ENCODE results near the gene FHDC1. TPM values are rescaled to one million over a fixed set of nuclear protein-coding genes. Genes with fewer than 3 reads are reported as not detected.

The FHDC1 gene
- total RNA-seq, 1 experiment from 2014 or later: 18.1 TPM

GRCh38 chr4:152929888-152930287 lies 6.2 kb upstream of the FHDC1 start:
- Mint-ChIP-seq H3K4me3 (peak overlapping the region; percentile 37), H3K27me3 (ENCODE audit: low read depth) (peaks cover 30% of the 10 kb centered on the region), H3K4me1 (peaks cover 77% of the 10 kb centered on the region), H3K9me3 (peaks cover 5% of the 10 kb centered on the region), H3K27ac (no peak overlapping the region), H3K36me3 (peaks cover 3% of the 10 kb centered on the region; the same call in 1 of the 2 replicates)
- DNase-seq (ENCODE audit: low spot score) (no peak), ATAC-seq (peak; percentile 21; the same call in 1 of the 2 replicates)
- TF ChIP-seq ZNF121 (CRISPR knock-in tag; IDR thresholded peaks at IDR 0.05) (no peak), PRRX2 (CRISPR knock-in tag; IDR thresholded peaks at IDR 0.05) (no peak), ZNF138 (CRISPR knock-in tag; conservative IDR thresholded peaks at IDR 0.05) (no peak), SP1 (CRISPR knock-in tag; conservative IDR thresholded peaks at IDR 0.05) (no peak; the same call in 1 of the 2 replicates), NR1H2 (CRISPR knock-in tag; IDR thresholded peaks at IDR 0.05) (no peak), MLX (CRISPR knock-in tag; IDR thresholded peaks at IDR 0.05) (no peak), FOXJ3 (CRISPR knock-in tag; IDR thresholded peaks at IDR 0.05; ENCODE audit: borderline replicate concordance) (no peak), JAZF1 (CRISPR knock-in tag; IDR thresholded peaks at IDR 0.05) (no peak), OVOL2 (CRISPR knock-in tag; IDR thresholded peaks at IDR 0.05; ENCODE audit: borderline replicate concordance) (no peak)
- TF ChIP-seq, protein P1, sequence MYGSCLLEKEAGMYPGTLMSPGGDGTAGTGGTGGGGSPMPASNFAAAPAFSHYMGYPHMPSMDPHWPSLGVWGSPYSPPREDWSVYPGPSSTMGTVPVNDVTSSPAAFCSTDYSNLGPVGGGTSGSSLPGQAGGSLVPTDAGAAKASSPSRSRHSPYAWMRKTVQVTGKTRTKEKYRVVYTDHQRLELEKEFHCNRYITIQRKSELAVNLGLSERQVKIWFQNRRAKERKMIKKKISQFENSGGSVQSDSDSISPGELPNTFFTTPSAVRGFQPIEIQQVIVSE (CRISPR knock-in tag; IDR thresholded peaks at IDR 0.05; ENCODE audit: borderline replicate concordance): no peak
- TF ChIP-seq, protein P2, sequence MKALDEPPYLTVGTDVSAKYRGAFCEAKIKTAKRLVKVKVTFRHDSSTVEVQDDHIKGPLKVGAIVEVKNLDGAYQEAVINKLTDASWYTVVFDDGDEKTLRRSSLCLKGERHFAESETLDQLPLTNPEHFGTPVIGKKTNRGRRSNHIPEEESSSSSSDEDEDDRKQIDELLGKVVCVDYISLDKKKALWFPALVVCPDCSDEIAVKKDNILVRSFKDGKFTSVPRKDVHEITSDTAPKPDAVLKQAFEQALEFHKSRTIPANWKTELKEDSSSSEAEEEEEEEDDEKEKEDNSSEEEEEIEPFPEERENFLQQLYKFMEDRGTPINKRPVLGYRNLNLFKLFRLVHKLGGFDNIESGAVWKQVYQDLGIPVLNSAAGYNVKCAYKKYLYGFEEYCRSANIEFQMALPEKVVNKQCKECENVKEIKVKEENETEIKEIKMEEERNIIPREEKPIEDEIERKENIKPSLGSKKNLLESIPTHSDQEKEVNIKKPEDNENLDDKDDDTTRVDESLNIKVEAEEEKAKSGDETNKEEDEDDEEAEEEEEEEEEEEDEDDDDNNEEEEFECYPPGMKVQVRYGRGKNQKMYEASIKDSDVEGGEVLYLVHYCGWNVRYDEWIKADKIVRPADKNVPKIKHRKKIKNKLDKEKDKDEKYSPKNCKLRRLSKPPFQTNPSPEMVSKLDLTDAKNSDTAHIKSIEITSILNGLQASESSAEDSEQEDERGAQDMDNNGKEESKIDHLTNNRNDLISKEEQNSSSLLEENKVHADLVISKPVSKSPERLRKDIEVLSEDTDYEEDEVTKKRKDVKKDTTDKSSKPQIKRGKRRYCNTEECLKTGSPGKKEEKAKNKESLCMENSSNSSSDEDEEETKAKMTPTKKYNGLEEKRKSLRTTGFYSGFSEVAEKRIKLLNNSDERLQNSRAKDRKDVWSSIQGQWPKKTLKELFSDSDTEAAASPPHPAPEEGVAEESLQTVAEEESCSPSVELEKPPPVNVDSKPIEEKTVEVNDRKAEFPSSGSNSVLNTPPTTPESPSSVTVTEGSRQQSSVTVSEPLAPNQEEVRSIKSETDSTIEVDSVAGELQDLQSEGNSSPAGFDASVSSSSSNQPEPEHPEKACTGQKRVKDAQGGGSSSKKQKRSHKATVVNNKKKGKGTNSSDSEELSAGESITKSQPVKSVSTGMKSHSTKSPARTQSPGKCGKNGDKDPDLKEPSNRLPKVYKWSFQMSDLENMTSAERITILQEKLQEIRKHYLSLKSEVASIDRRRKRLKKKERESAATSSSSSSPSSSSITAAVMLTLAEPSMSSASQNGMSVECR (CRISPR knock-in tag; IDR thresholded peaks at IDR 0.05; ENCODE audit: borderline replicate concordance): no peak
- TF ChIP-seq, protein P3, sequence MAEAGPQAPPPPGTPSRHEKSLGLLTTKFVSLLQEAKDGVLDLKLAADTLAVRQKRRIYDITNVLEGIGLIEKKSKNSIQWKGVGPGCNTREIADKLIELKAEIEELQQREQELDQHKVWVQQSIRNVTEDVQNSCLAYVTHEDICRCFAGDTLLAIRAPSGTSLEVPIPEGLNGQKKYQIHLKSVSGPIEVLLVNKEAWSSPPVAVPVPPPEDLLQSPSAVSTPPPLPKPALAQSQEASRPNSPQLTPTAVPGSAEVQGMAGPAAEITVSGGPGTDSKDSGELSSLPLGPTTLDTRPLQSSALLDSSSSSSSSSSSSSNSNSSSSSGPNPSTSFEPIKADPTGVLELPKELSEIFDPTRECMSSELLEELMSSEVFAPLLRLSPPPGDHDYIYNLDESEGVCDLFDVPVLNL (CRISPR knock-in tag; IDR thresholded peaks at IDR 0.05; ENCODE audit: borderline replicate concordance, low read depth): no peak
- TF ChIP-seq, protein P4, sequence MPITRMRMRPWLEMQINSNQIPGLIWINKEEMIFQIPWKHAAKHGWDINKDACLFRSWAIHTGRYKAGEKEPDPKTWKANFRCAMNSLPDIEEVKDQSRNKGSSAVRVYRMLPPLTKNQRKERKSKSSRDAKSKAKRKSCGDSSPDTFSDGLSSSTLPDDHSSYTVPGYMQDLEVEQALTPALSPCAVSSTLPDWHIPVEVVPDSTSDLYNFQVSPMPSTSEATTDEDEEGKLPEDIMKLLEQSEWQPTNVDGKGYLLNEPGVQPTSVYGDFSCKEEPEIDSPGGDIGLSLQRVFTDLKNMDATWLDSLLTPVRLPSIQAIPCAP (CRISPR knock-in tag; IDR thresholded peaks at IDR 0.05): no peak
- TF ChIP-seq, protein P5, sequence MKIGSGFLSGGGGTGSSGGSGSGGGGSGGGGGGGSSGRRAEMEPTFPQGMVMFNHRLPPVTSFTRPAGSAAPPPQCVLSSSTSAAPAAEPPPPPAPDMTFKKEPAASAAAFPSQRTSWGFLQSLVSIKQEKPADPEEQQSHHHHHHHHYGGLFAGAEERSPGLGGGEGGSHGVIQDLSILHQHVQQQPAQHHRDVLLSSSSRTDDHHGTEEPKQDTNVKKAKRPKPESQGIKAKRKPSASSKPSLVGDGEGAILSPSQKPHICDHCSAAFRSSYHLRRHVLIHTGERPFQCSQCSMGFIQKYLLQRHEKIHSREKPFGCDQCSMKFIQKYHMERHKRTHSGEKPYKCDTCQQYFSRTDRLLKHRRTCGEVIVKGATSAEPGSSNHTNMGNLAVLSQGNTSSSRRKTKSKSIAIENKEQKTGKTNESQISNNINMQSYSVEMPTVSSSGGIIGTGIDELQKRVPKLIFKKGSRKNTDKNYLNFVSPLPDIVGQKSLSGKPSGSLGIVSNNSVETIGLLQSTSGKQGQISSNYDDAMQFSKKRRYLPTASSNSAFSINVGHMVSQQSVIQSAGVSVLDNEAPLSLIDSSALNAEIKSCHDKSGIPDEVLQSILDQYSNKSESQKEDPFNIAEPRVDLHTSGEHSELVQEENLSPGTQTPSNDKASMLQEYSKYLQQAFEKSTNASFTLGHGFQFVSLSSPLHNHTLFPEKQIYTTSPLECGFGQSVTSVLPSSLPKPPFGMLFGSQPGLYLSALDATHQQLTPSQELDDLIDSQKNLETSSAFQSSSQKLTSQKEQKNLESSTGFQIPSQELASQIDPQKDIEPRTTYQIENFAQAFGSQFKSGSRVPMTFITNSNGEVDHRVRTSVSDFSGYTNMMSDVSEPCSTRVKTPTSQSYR (CRISPR knock-in tag; IDR thresholded peaks at IDR 0.05): no peak
- TF ChIP-seq, protein P6, sequence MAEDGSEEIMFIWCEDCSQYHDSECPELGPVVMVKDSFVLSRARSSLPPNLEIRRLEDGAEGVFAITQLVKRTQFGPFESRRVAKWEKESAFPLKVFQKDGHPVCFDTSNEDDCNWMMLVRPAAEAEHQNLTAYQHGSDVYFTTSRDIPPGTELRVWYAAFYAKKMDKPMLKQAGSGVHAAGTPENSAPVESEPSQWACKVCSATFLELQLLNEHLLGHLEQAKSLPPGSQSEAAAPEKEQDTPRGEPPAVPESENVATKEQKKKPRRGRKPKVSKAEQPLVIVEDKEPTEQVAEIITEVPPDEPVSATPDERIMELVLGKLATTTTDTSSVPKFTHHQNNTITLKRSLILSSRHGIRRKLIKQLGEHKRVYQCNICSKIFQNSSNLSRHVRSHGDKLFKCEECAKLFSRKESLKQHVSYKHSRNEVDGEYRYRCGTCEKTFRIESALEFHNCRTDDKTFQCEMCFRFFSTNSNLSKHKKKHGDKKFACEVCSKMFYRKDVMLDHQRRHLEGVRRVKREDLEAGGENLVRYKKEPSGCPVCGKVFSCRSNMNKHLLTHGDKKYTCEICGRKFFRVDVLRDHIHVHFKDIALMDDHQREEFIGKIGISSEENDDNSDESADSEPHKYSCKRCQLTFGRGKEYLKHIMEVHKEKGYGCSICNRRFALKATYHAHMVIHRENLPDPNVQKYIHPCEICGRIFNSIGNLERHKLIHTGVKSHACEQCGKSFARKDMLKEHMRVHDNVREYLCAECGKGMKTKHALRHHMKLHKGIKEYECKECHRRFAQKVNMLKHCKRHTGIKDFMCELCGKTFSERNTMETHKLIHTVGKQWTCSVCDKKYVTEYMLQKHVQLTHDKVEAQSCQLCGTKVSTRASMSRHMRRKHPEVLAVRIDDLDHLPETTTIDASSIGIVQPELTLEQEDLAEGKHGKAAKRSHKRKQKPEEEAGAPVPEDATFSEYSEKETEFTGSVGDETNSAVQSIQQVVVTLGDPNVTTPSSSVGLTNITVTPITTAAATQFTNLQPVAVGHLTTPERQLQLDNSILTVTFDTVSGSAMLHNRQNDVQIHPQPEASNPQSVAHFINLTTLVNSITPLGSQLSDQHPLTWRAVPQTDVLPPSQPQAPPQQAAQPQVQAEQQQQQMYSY (CRISPR knock-in tag; IDR thresholded peaks at IDR 0.05): no peak
- ChIA-PET CTCF (interaction anchor here (1.3 kb wide), 1 partner anchor 153 kb away, joined by 3 read pairs; no protein-coding TSS in a partner anchor), POLR2A (no interaction called here)

All from WTC11 (cell line).